A673 (cell line): ENCODE results near the gene ITGB2. TPM values are rescaled to one million over a fixed set of nuclear protein-coding genes. Genes with fewer than 3 reads are reported as not detected.

Source experiments
- BruUV-seq: library from RNA; stranded (reverse); fragments of 400-500 nt; replicated peaks from 2 replicates; lab custom pipeline; 2021; lab: Mats Ljungman, UMichigan
- CTCF ChIA-PET: fragments of 300-600 bp; sonication (Branson Sonifier 250); formaldehyde crosslinking; loops from one replicate; lab custom pipeline; 2022; ENCODE audit warnings: antibody characterized with exemption; lab: Charles Lee
- POLR2A ChIA-PET: fragments of 300-600 bp; sonication (Branson Sonifier 250); formaldehyde crosslinking; loops from one replicate; lab custom pipeline; 2022; ENCODE audit warnings: antibody characterized with exemption; ENCODE audit not compliant: low non-redundant PET; lab: Charles Lee
- DNase-seq: peaks from one replicate; pipeline ENCODE4 v3.0.0-alpha.2; 2015; ENCODE audit warnings: low spot score
- H3K27ac ChIP-seq: fragments of 200-600 bp; sonication (generic); 2 replicates; pipeline ENCODE4 v1.5.1; 2016; ENCODE audit warnings: mixed run types, low read depth, mild to moderate bottlenecking, mixed read lengths, antibody characterized with exemption, low read length; ENCODE audit not compliant: poor library complexity, severe bottlenecking
- H3K27me3 ChIP-seq: fragments of 200-600 bp; sonication (generic); replicated peaks from 2 replicates; pipeline ENCODE4 v1.6.1; 2017; ENCODE audit warnings: mixed run types, low read depth, mild to moderate bottlenecking, mixed read lengths, antibody characterized with exemption, low read length; ENCODE audit not compliant: insufficient read depth, poor library complexity
- H3K36me3 ChIP-seq: fragments of 200-600 bp; sonication (generic); 2 replicates; pipeline ENCODE4 v1.6.1; 2016; ENCODE audit warnings: mixed run types, mild to moderate bottlenecking, mixed read lengths, antibody characterized with exemption, low read length; ENCODE audit not compliant: insufficient read depth, poor library complexity, severe bottlenecking
- H3K4me1 ChIP-seq: fragments of 200-600 bp; sonication (generic); 2 replicates; pipeline ENCODE4 v1.6.1; 2017; ENCODE audit warnings: mixed run types, mild to moderate bottlenecking, mixed read lengths, antibody characterized with exemption, low read length; ENCODE audit not compliant: insufficient read depth, poor library complexity, severe bottlenecking
- H3K4me3 ChIP-seq: fragments of 200-600 bp; sonication (generic); 2 replicates; pipeline ENCODE4 v1.5.1; 2016; ENCODE audit warnings: low read depth, mixed run types, mild to moderate bottlenecking, mixed read lengths, low read length; ENCODE audit not compliant: poor library complexity, severe bottlenecking
- H3K9me3 ChIP-seq: fragments of 200-600 bp; sonication (generic); 2 replicates; pipeline ENCODE4 v1.6.1; 2016; ENCODE audit warnings: mixed run types, low read depth, mild to moderate bottlenecking, mixed read lengths, antibody characterized with exemption, low read length; ENCODE audit not compliant: poor library complexity, severe bottlenecking
- EZH2 ChIP-seq: fragments of 200-600 bp; sonication (generic); IDR thresholded peaks from 2 replicates; pipeline ENCODE4 v1.6.1; 2017; ENCODE audit warnings: borderline replicate concordance, low read depth, mild to moderate bottlenecking, mixed read lengths, antibody characterized with exemption, low read length; ENCODE audit not compliant: poor library complexity, severe bottlenecking
- intact Hi-C: fragments of 100-400 bp; cut with micrococcal nuclease; formaldehyde crosslinking; loops from one replicate; pipeline ENCODE4 v1.10.0; 2022; ENCODE audit not compliant: unreplicated experiment
- total RNA-seq: library from RNA; stranded (reverse); gene quantifications from 2 replicates; pipeline ENCODE4 v1.2.3, GENCODE V29; 2021
- TF ChIP-seq, protein P1 (sequence below): fragments of 300-800, 200-600 bp; sonication (generic); conservative IDR thresholded peaks from 2 replicates; pipeline ENCODE4 v1.5.1; 2017; ENCODE audit warnings: low read depth, mild to moderate bottlenecking, antibody characterized with exemption, low read length, moderate library complexity, mixed read lengths

The ITGB2 gene
- total RNA-seq, 1 experiment from 2014 or later: 5.0 TPM

DNA sequence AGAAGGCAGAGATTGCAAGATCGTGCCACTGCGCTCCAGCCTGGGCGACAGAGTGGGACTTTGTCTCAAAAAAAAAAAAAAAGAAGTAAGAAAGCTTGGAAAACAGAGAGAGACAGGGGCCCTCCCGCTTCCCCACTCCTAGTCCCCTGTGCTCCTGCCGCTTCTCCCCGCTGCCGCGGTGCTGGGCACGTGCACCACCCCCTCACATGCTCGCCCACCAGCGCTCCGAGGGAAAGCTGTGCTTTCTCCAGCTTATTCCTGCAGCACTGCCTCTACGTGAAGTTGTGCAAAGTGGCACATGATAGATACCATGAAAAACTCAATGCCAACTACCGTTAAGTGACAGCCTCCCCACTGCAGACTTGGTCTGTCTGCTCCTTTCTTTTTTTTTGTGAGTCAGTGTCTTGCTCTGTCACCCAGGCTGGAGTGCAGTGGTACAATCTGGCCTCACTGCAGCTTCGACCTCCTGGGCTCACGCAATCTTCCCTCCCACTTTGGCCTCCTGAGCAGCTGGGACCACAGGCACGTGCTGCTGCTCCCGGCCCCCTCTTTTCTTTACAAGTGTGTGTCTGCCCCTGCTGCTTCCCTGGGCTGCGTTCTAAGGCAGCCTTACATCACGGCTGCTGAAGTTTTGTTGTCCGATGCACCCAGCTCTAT lies 34.6 kb upstream of the ITGB2 start:
- no peaks in the 10 kb centered on the region for H3K9me3 ChIP-seq
- no peaks in the 10 kb centered on the region for H3K27me3 ChIP-seq
- no peak overlapping the region for H3K4me3 ChIP-seq
- no peak for DNase-seq
- intact Hi-C loops: loop anchor here (5.0 kb wide), 1 partner anchor 172 kb away; no protein-coding TSS in a partner anchor
- ChIA-PET POLR2A (no interaction called here), CTCF (interaction anchor here (1.6 kb wide), 1 partner anchor 173 kb away, joined by 3 read pairs; no protein-coding TSS in a partner anchor)
- TF ChIP-seq, protein P1, sequence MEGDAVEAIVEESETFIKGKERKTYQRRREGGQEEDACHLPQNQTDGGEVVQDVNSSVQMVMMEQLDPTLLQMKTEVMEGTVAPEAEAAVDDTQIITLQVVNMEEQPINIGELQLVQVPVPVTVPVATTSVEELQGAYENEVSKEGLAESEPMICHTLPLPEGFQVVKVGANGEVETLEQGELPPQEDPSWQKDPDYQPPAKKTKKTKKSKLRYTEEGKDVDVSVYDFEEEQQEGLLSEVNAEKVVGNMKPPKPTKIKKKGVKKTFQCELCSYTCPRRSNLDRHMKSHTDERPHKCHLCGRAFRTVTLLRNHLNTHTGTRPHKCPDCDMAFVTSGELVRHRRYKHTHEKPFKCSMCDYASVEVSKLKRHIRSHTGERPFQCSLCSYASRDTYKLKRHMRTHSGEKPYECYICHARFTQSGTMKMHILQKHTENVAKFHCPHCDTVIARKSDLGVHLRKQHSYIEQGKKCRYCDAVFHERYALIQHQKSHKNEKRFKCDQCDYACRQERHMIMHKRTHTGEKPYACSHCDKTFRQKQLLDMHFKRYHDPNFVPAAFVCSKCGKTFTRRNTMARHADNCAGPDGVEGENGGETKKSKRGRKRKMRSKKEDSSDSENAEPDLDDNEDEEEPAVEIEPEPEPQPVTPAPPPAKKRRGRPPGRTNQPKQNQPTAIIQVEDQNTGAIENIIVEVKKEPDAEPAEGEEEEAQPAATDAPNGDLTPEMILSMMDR: no peak
- no peak for TF ChIP-seq EZH2
- H3K27ac ChIP-seq: peak overlapping the region; percentile 7
- no TSS peak for BruUV-seq
- peaks cover 49% of the 10 kb centered on the region for H3K4me1 ChIP-seq
- H3K36me3 ChIP-seq: peaks cover 82% of the 10 kb centered on the region

- TF ChIP-seq, protein P1: no peak
- TF ChIP-seq EZH2: no peak
- ChIA-PET POLR2A (no interaction called here), CTCF (interaction anchor here (1.2 kb wide), 1 partner anchor 184 kb away, joined by 4 read pairs; no protein-coding TSS in a partner anchor)
- H3K27me3 ChIP-seq: no peaks in the 10 kb centered on the region
- no peak overlapping the region for H3K4me3 ChIP-seq
- DNase-seq: no peak
- BruUV-seq: no TSS peak
- intact Hi-C loops: no loop called here
- peaks cover 83% of the 10 kb centered on the region for H3K36me3 ChIP-seq
- peak overlapping the region; percentile 7 for H3K27ac ChIP-seq
- H3K9me3 ChIP-seq: no peaks in the 10 kb centered on the region
- peaks cover 46% of the 10 kb centered on the region for H3K4me1 ChIP-seq
Measured at GRCh38 chr21:44954281-44954771, 33.6 kb upstream of the ITGB2 start.

- H3K9me3 ChIP-seq: no peaks in the 10 kb centered on the region
- H3K4me1 ChIP-seq: peaks cover 41% of the 10 kb centered on the region
- intact Hi-C loops: no loop called here
- DNase-seq: no peak
- TF ChIP-seq EZH2: no peak
- TF ChIP-seq, protein P1: no peak
- BruUV-seq: no TSS peak
- H3K27ac ChIP-seq: peak overlapping the region; percentile 7
- H3K36me3 ChIP-seq: peaks cover 79% of the 10 kb centered on the region
- H3K4me3 ChIP-seq: no peak overlapping the region
- ChIA-PET CTCF (interaction anchor here (1.2 to 1.5 kb wide), 2 partner anchors 175 to 184 kb away, joined by 4 read pairs; no protein-coding TSS in a partner anchor), POLR2A (no interaction called here)
- no peaks in the 10 kb centered on the region for H3K27me3 ChIP-seq
Measured at GRCh38 chr21:44953628-44954021, 32.9 kb upstream of the ITGB2 start.
